CD4-positive, alpha-beta T cell treated with Interleukin-6 for 4 hours (primary cell): ENCODE results near the gene HTRA2.
A peak's percentile ranks its signal among the peaks of the same experiment; 100 is the strongest.

Experiments
- DNase-seq: peaks from one replicate; pipeline ENCODE4 v3.0.0-alpha.2; 2020; ENCODE audit warnings: mixed read lengths

HTRA2 gene

DNA sequence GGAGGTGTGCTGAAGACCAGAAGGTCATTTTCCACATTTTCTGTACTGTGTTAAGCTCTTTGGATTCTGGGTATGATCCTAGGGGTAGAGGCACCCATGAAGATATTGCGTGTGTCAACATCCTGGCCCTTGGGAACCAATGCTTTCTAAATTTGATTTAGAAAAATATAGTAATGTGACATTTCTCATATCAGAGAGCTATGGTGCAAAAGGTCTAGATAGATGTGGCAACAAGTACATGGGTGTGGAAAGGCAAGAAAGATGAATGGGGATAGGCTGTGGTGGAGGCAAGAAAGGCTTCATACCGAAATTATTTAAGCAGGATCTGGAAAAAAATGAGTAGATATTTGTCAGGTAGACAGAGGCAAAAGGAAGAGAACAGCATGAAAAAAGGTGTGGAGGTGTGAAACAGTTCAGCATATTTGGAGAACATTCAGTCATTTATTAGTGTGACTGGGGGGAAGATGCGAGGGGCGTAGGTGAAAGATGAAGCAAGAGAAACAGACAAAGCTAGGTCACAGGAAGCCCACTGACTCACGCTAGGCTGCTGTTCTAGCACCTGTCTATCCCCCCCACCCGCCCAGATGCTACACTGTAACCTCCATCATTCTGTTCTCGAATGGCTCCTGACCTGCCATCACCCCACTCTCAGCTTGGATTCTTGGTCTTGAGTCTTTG lies 36.5 kb downstream of the HTRA2 start:
- no peak for DNase-seq

DNA sequence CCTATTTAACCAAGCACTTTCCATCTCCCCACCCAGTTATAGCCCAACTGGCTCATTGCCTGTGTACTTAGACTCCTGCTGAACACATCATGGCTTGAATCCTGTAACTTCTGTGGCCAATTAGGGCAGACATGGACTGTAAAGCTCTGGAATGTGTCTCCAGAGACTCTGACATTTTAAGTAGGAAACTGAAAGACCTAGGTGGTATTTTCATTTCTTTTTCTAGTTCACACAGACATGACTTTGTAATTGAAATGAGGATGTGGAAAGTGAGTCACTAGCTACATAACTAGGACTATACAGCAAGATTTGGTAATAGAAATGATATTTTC lies 37.0 kb downstream of the HTRA2 start:
- DNase-seq = no peak

DNA sequence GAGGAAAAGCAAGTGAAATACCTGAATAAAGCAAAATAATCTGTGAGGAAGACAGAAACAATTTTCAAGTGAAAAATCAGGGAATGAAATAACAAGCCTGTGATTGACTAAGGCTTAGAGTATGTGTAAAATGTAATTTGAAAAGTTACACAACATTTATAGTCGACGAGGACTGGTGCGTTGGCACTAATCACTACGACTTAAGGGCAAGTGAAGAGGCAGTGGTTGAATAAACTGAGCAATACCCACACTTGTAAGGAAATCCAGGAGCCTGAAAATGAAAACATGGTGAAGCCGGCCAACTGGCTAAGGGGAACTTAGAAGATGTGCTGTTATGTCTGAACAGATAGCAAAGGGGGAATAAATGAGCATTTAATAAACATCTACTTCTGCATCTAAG lies 38.1 kb downstream of the HTRA2 start:
- no peak for DNase-seq

DNA sequence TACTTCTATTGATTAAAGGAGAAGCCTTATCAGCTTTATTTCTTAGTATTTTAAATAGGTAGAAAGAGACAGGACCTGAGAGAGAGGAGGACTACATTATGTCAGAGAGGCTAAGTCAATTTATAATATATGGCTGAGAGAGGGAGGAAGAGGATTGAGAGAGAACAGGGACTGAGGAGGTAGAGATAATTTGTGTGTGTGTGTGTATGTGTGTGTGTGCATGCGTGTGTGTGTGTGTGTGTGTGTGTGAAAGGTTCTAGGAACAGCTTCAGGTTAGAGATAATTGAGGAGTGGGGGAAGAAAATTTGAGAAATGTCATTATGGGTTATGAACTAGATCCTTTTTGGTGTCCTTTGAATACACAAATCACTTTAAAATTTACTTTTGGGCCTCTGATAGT lies 40.0 kb downstream of the HTRA2 start:
- no peak for DNase-seq

DNA sequence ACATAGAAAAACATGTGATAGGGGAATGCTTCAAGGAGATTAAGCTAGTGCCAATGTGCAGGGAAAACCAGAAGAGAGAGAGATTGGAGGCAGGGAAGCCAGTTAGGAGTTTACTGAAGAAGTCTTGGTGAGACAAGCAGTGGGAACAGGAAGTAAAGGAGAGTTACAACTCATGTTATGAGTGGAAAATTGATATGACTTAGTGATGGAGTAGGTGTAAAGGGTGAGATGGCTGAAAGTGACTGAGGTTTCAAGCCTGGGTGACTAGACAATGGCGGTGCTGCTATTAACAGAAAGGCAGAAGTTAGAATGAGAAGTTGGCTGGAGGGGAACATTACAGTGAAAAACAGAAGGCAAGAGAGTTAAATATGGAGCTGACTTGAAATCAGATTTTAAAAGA lies 41.3 kb downstream of the HTRA2 start:
- no peak for DNase-seq

DNA sequence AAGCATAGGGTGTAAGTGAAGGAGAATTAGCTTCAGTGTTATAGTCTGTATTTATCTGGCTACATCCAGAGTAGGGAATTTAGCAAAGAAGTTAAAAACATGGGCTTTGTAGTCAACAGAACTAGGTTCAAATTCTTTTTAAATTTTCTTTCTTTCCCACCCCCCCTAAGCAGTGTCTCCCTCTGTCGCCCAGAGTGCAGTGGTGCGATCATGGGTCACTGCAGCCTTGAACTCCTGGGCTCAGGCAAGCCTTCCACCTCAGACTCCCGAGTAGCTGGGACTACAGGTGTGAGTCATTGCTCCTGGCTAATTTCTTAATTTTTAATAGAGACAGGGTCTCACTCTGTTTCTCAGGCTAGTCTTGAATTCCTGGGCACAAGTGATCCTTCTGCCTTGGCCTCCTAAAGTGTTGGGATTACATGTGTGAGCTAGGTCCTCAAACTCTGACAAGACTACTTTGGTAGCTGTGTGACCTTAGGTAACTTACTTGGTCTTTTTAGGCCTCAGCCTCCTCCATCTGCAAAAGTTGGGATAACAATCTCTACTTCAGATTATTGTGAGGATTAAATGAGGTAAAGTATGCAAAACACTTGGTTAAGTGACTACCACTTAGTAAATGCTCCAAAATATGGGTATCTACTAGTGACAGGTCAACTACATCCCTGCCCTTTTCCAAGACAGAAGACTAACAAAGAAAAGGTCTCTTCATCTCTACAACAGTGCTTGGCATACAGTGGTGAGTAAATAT lies 42.6 kb downstream of the HTRA2 start:
- no peak for DNase-seq

DNA sequence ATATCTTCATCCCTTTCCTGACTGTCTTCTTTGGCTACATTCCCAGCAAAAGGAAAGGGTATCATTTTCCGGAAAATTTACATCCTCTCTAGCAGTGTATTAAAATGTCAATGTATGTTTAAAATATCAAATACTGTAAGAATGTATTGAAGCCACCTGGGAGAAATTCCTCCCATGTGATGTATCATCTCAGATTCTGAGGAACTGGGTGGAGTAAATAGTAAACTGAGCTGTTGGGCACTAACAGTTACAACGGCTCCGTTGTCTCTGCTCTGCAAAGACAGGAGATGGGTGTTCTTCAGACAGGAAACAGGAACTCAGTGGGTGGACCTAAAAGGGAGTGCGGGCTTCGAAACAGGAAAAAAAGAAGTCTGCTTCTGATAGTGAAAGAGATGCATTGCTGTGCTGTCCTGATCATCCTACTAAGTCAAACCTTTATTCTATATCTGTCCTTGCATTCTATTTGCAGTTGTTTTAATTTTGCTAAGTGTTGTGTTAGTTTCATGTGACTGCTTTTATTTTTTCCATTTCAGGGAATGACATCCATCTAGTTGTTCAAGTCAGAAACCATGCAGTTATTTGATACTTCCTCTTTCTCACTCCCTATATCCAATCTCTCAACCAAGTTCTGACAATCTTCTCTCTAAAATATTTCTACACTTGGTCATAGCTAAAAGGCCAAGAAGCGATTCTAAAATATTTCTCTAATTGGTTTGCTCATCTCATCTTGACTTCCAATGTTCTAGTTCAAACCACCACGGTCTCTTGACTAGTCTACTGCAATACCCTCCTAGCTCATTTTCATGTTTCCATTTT lies 44.2 kb downstream of the HTRA2 start:
- peak; percentile 53 for DNase-seq

DNA sequence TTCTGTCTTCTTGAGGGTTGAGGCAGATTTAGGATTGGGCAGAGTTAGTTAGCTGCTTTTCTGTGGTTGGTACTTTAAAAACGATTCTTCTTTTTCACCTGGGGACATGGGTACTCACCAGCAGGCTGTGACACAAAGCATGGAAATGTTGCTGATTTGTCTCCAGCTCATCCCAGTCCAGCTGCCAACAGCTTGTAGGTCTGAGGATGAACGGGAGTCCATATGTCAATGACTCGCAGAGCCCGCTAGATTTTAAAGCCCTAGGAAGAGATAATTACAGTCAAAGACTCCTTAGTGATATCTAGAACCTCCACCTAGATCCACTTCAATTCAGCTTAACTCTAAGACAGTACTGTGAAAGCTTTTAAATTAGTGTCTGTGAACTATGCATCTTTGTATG lies 45.6 kb downstream of the HTRA2 start:
- no peak for DNase-seq

DNA sequence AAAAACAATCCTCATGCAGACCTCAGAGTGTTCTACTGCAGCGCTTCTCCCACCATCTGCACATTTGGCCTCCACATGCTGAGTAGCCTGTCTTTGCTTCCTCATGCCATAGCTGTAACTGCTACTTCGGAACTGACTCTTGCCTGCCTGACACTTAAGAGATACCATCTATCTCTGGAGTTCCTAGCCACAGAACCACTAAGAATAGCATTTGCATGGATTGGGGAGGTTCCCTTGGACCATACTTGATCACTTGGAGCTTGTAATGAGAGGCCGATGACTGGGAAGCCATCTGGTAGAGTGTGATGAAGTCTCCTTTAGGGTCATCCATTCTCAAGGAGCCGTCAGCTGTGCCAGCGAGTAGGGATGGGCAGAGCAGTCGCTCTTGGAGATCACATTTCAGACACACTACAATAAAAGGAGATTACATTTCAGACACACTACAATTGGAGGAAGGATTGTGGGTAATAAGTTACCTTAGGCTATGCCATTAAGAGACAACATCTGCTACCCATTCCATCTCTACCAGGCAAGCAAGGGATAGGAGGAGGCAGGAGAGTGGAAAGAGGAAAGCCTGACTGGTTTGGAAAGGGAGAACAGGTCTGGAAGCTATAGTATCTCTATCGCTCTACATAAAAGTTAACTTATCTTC lies 46.6 kb downstream of the HTRA2 start:
- no peak for DNase-seq

DNA sequence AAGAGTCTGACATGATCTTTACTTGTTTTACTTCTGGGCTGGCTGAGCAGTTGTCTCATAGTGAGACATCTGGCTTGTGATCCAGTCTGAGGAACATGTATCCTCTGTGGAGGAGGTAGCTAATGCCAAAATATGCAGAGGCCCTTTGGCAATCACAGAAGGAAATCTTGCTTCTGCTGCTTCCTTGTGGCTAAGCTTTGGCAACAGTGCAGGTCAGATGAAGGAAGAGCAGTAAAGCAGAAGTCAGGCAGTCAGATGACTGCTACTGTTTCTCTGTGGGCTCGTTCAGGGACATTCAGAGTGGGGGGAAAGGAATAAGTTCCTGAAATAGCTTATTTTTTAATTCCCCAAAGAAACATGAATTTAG lies 47.1 kb downstream of the HTRA2 start:
- no peak for DNase-seq

DNA sequence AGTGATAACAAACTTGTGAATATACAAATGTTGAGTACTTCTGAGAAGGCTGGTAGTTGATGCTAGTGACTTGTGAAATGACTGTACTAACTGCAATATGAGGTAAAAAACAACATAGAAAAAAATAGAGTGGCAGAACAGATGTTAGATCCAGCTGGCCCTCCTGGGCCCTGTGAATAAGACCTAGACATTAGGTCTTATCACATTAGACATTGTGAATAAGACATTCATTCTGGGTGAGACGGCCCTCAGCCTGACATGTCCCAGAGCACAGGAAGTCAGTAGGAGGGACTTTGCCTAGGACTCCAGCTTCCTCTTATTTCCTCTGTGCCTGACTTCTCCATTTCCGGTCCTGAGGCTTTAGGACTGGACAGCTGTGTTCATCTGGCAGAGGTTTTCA lies 47.7 kb downstream of the HTRA2 start:
- DNase-seq = no peak

DNA sequence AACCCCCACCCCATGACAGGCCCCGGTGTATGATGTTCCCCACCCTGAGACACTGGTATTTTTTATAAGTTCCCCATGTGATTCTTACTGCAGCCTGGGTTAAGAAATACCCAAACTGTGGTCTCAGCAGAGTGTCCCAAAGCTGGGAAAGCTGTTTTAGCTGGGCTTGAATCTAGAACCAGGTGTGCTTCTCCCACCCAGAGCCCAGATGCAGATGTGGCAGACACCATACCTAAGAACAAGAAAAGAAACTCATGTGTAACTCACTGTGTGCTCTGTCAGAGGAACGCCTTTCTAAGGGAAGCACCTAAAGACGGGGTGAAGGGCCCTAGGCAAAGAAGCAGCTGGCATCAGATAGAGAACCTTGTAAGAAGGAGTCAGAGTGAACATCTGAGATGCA lies 48.7 kb downstream of the HTRA2 start:
- DNase-seq = no peak

DNA sequence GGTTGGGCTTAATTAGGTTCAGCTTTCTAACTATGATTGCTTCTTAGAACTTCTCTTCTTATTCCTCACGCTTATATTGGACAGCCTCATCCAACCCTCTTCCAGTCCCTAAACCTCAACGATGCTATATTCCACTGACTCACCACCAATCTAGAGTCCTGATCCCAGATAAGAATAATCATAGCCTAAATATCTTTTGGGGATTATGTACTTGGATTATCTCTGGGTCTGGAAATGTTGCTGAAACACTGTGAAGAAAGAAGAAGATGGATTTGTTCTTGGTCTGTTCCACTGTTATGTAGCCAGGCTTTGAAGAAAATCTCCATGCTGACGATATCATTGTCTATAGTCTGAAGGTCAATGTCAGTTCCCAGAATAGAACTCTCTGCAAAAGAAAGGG lies 51.7 kb downstream of the HTRA2 start:
- DNase-seq = no peak

DNA sequence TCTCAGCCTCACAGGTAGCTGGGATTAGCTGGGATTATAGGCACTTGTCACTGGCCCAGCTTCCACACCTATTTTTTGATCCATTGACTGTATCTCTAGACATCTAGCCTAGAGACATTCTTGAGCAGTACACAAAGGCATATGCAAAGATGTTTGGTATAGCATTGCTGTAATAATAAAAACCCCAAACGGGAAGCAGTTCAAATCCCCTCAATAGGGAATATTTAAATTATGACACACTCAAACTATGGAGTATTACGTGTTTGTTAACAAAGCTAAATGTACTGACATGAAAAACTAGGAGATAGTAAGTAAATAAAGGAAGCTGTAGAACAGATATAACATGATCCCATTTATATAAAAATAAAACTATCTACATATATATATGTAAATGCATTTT lies 52.5 kb downstream of the HTRA2 start:
- no peak for DNase-seq
